DOHH2 (cell line): ENCODE data around the gene PTPRN2.

Source experiments
- EZH2phosphoT487 ChIP-seq: fragments of 200-600 bp; sonication (generic); IDR thresholded peaks from 2 replicates; pipeline ENCODE4 v1.6.1; 2017; ENCODE audit warnings: borderline replicate concordance, mild to moderate bottlenecking, antibody characterized with exemption, low read length, moderate library complexity, mixed read lengths
- TF ChIP-seq, protein P1 (sequence below): fragments of 200-600 bp; sonication (generic); IDR thresholded peaks from one replicate; pipeline ENCODE4 v1.5.1; 2014; ENCODE audit warnings: antibody characterized with exemption, mild to moderate bottlenecking, low read depth, low read length; ENCODE audit not compliant: poor library complexity, severe bottlenecking

DNA sequence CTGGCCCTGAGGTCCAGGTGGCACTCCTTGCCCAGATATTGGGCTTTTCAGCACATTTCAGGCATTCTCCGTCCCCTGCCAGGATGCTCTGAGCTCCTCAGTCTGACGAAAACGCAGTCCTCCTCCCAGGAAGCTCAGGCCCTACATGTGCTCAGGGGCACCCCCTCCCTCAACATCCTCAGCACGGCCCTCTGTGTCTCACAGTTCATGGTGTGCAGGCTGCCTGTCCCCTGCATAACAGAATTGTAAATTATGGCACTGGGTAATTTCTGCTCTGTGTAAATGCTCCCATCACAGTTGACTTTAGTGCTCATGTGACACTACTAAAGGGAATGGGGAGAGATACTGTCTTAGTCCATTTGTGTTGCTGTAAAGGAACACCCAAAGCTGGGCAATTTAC lies 687.1 kb downstream of the PTPRN2 start:
- TF ChIP-seq, protein P1, sequence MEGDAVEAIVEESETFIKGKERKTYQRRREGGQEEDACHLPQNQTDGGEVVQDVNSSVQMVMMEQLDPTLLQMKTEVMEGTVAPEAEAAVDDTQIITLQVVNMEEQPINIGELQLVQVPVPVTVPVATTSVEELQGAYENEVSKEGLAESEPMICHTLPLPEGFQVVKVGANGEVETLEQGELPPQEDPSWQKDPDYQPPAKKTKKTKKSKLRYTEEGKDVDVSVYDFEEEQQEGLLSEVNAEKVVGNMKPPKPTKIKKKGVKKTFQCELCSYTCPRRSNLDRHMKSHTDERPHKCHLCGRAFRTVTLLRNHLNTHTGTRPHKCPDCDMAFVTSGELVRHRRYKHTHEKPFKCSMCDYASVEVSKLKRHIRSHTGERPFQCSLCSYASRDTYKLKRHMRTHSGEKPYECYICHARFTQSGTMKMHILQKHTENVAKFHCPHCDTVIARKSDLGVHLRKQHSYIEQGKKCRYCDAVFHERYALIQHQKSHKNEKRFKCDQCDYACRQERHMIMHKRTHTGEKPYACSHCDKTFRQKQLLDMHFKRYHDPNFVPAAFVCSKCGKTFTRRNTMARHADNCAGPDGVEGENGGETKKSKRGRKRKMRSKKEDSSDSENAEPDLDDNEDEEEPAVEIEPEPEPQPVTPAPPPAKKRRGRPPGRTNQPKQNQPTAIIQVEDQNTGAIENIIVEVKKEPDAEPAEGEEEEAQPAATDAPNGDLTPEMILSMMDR, result no peak
- no peak for TF ChIP-seq EZH2phosphoT487
